HEK293 (cell line): Measurements from ENCODE around the gene HNRNPH1.

Experiments used
- CTCF ChIP-seq: fragments of 450-650 bp; formaldehyde crosslinking; IDR thresholded peaks from 2 replicates; pipeline ENCODE4 v1.5.1; 2016; ENCODE audit warnings: missing biosample characterization, missing genetic modification characterization
- KLF8 ChIP-seq: fragments of 450-650 bp; formaldehyde crosslinking; IDR thresholded peaks from 2 replicates; pipeline ENCODE4 v1.5.1; 2016; ENCODE audit warnings: missing biosample characterization, missing genetic modification characterization
- REST ChIP-seq: fragments of 450-650 bp; formaldehyde crosslinking; IDR thresholded peaks from 2 replicates; pipeline ENCODE4 v1.5.1; 2016; ENCODE audit warnings: missing biosample characterization, missing genetic modification characterization
- ZBTB1 ChIP-seq: fragments of 450-650 bp; formaldehyde crosslinking; IDR thresholded peaks from 2 replicates; pipeline ENCODE4 v1.5.1; 2016; ENCODE audit warnings: missing biosample characterization, missing genetic modification characterization
- ZBTB7A ChIP-seq: fragments of 450-650 bp; formaldehyde crosslinking; IDR thresholded peaks from 2 replicates; pipeline ENCODE4 v1.5.1; 2016; ENCODE audit warnings: low read depth, missing biosample characterization, missing genetic modification characterization
- ZNF169 ChIP-seq: fragments of 450-650 bp; formaldehyde crosslinking; IDR thresholded peaks from 2 replicates; pipeline ENCODE4 v1.5.1; 2016; ENCODE audit warnings: missing biosample characterization, missing genetic modification characterization
- ZNF549 ChIP-seq: fragments of 450-650 bp; IDR thresholded peaks from 2 replicates; pipeline ENCODE4 v1.5.1; 2018; ENCODE audit warnings: missing biosample characterization, missing genetic modification characterization, mild to moderate bottlenecking, inconsistent platforms, moderate library complexity

GRCh38 chr5:179620293-179620692, 3.2 kb downstream of the HNRNPH1 start:
- no peak for TF ChIP-seq ZBTB1 (tag by site-specific recombination)
- no peak for TF ChIP-seq REST (tag by site-specific recombination)
- no peak for TF ChIP-seq CTCF
- no peak for TF ChIP-seq ZNF169 (tag by site-specific recombination)
- TF ChIP-seq KLF8 (tag by site-specific recombination): no peak
- no peak for TF ChIP-seq ZBTB7A (tag by site-specific recombination)
- no peak for TF ChIP-seq ZNF549 (tag by site-specific recombination)
